GM12892 (cell line): ENCODE measurements around the gene SHLD1.
"Not testable (repeated sequence)": the region's sequence is repeated elsewhere in the genome, so short reads cannot be mapped to it uniquely, and the experiment has no call there.

Experiments
- DNase-seq: peaks from one replicate; pipeline ENCODE4 v3.0.0; 2011; ENCODE audit not compliant: insufficient read length
- FAIRE-seq: peaks from 2 replicates; lab custom pipeline; 2011; peaks lifted over from hg19 to GRCh38; lab: Jason Lieb, UNC
- POLR2A ChIP-seq: IDR thresholded peaks from 2 replicates; pipeline ENCODE4 v1.6.1; 2011; ENCODE audit warnings: low read depth, low read length, control low read depth
- POLR2AphosphoS5 ChIP-seq: IDR thresholded peaks from 2 replicates; pipeline ENCODE4 v1.6.1; 2011; ENCODE audit warnings: low read depth, low read length, control low read depth
- TAF1 ChIP-seq: IDR thresholded peaks from 2 replicates; pipeline ENCODE4 v1.6.1; 2011; ENCODE audit warnings: low read depth, mild to moderate bottlenecking, control low read depth, low read length, borderline replicate concordance

The SHLD1 gene

GRCh38 chr20:5720696-5721095, 29.5 kb upstream of the SHLD1 start:
- TF ChIP-seq POLR2A (no peak), POLR2AphosphoS5 (no peak), TAF1 (no peak)
- DNase-seq (no peak), FAIRE-seq (no peak)

GRCh38 chr20:5721356-5721755, 28.8 kb upstream of the SHLD1 start:
- FAIRE-seq, DNase-seq: not testable (repeated sequence)

GRCh38 chr20:5722927-5723326, 27.3 kb upstream of the SHLD1 start:
- FAIRE-seq (no peak), DNase-seq (no peak)
- TF ChIP-seq POLR2A (no peak), TAF1 (no peak), POLR2AphosphoS5 (no peak)

GRCh38 chr20:5725183-5725463, 25.1 kb upstream of the SHLD1 start:
- FAIRE-seq: not testable (repeated sequence)

GRCh38 chr20:5727018-5727515, 23.1 kb upstream of the SHLD1 start:
- FAIRE-seq (no peak), DNase-seq (no peak)
- TF ChIP-seq POLR2A: no peak
- no peak for TF ChIP-seq POLR2AphosphoS5
- no peak for TF ChIP-seq TAF1

More at GRCh38 chr20:5725183-5725463, 25.1 kb upstream of the SHLD1 start:
- not testable (repeated sequence) for DNase-seq

GRCh38 chr20:5729348-5729747, 20.9 kb upstream of the SHLD1 start:
- DNase-seq: no peak
- TF ChIP-seq TAF1 (no peak), POLR2A (no peak), POLR2AphosphoS5 (no peak)

GRCh38 chr20:5730131-5730530, 20.1 kb upstream of the SHLD1 start:
- TF ChIP-seq POLR2AphosphoS5 (no peak), POLR2A (no peak), TAF1 (no peak)
- DNase-seq (no peak), FAIRE-seq (no peak)

More at GRCh38 chr20:5729348-5729747, 20.9 kb upstream of the SHLD1 start:
- FAIRE-seq: no peak

- no peak for DNase-seq
- FAIRE-seq: no peak
Measured at GRCh38 chr20:5731753-5732366, 18.3 kb upstream of the SHLD1 start.

GRCh38 chr20:5734602-5735001, 15.6 kb upstream of the SHLD1 start:
- FAIRE-seq (no peak), DNase-seq (no peak)
- TF ChIP-seq TAF1: no peak
- no peak for TF ChIP-seq POLR2A
- TF ChIP-seq POLR2AphosphoS5: no peak

More at GRCh38 chr20:5731753-5732366, 18.3 kb upstream of the SHLD1 start:
- TF ChIP-seq TAF1 (no peak), POLR2AphosphoS5 (no peak), POLR2A (no peak)

- FAIRE-seq (no peak), DNase-seq (no peak)
- TF ChIP-seq POLR2AphosphoS5 (no peak), POLR2A (no peak), TAF1 (no peak)
Measured at GRCh38 chr20:5735845-5736510, 14.2 kb upstream of the SHLD1 start.

GRCh38 chr20:5737619-5737953, 12.6 kb upstream of the SHLD1 start:
- FAIRE-seq: no peak
- DNase-seq: no peak
- no peak for TF ChIP-seq TAF1

- FAIRE-seq (no peak), DNase-seq (no peak)
- TF ChIP-seq POLR2AphosphoS5 (no peak), POLR2A (no peak), TAF1 (no peak)
Measured at GRCh38 chr20:5737966-5738365, 12.2 kb upstream of the SHLD1 start.

- not testable (repeated sequence) for FAIRE-seq, DNase-seq
Measured at GRCh38 chr20:5740643-5741042, 9.6 kb upstream of the SHLD1 start.
